Measurements from ENCODE around the gene PLA2G2A. TPM values are rescaled to one million over a fixed set of nuclear protein-coding genes. Genes with fewer than 3 reads are reported as not detected.

The PLA2G2A gene
- total RNA-seq = not detected

GRCh38 chr1:19979494-19979977 lies at the start of gene PLA2G2A:
PLA2G2A (minus strand) TSS chr1:19979618; CDS start chr1:19978773, 845 bp downstream.

Other genes starting within 250 kb of the PLA2G2A start
- 0.46 TPM for gene TMCO4, start 179.7 kb downstream of the PLA2G2A start, total RNA-seq
- not detected for gene RNF186, start 164.3 kb downstream of the PLA2G2A start, total RNA-seq
- 14.3 TPM for gene OTUD3, start 97.2 kb downstream of the PLA2G2A start, total RNA-seq
- gene PLA2G2E, start 56.0 kb downstream of the PLA2G2A start, total RNA-seq = not detected
- gene PLA2G5, start 90.6 kb upstream of the PLA2G2A start, total RNA-seq = 1.8 TPM
- gene PLA2G2D, start 139.9 kb upstream of the PLA2G2A start, total RNA-seq = not detected
- not detected for gene PLA2G2F, start 159.7 kb upstream of the PLA2G2A start, total RNA-seq
- 7.4 TPM for gene UBXN10, start 206.5 kb upstream of the PLA2G2A start, total RNA-seq
- gene PLA2G2C, start 206.9 kb upstream of the PLA2G2A start, total RNA-seq = not detected

All from diencephalon (tissue), 1 donor.